T1000 (cell line): ENCODE results near the gene CFAP58.
A peak's percentile ranks its signal among the peaks of the same experiment; 100 is the strongest.

Experiments
- DNase-seq: peaks from one replicate; lab custom pipeline; 2025; ENCODE audit warnings: mixed read lengths; lab: John Stamatoyannopoulos, UW

Gene CFAP58

GRCh38 chr10:104353325-104354048 lies at the start of gene CFAP58:
CFAP58 (plus strand) TSS chr10:104353833; CDS start chr10:104353898, 65 bp downstream.
- DNase-seq = peak; percentile 84

- DNase-seq = no peak
Measured at GRCh38 chr10:104304356-104304745, 49.3 kb upstream of the CFAP58 start.

- no peak for DNase-seq
Measured at GRCh38 chr10:104304927-104305326, 48.7 kb upstream of the CFAP58 start.

GRCh38 chr10:104306897-104307296 lies 46.7 kb upstream of the CFAP58 start:
- DNase-seq = no peak

- no peak for DNase-seq
Measured at GRCh38 chr10:104307576-104308438, 45.8 kb upstream of the CFAP58 start.

GRCh38 chr10:104308439-104308903 lies 45.2 kb upstream of the CFAP58 start:
- DNase-seq = no peak

- peak; percentile 50 for DNase-seq
Measured at GRCh38 chr10:104309980-104310978, 43.4 kb upstream of the CFAP58 start.

- no peak for DNase-seq
Measured at GRCh38 chr10:104311184-104311720, 42.4 kb upstream of the CFAP58 start.

GRCh38 chr10:104314591-104315485 lies 38.8 kb upstream of the CFAP58 start:
- DNase-seq = no peak

- no peak for DNase-seq
Measured at GRCh38 chr10:104315486-104315921, 38.1 kb upstream of the CFAP58 start.

- DNase-seq = no peak
Measured at GRCh38 chr10:104316321-104317099, 37.1 kb upstream of the CFAP58 start.

- no peak for DNase-seq
Measured at GRCh38 chr10:104317269-104317710, 36.3 kb upstream of the CFAP58 start.

- DNase-seq = no peak
Measured at GRCh38 chr10:104317726-104318299, 35.8 kb upstream of the CFAP58 start.

- no peak for DNase-seq
Measured at GRCh38 chr10:104318326-104318725, 35.3 kb upstream of the CFAP58 start.

GRCh38 chr10:104318810-104319741 lies 34.6 kb upstream of the CFAP58 start:
- DNase-seq = no peak

- no peak for DNase-seq
Measured at GRCh38 chr10:104321226-104321625, 32.4 kb upstream of the CFAP58 start.

- DNase-seq = no peak
Measured at GRCh38 chr10:104321725-104322415, 31.8 kb upstream of the CFAP58 start.
